CD4-positive, alpha-beta T cell treated with Interleukin-4 for 1 hour (primary cell): ENCODE data around the gene WNT5B.

ENCODE experiments used
- DNase-seq, 2 donors: peaks; one replicate each; pipeline ENCODE4 v3.0.0-alpha.2; 2020 to 2022

WNT5B gene

GRCh38 chr12:1630827-1631591 is 2.0 kb downstream of the WNT5B start:
- DNase-seq, result no peak

GRCh38 chr12:1632702-1633101 is 3.7 kb downstream of the WNT5B start:
- DNase-seq, result no peak

GRCh38 chr12:1633459-1633858 is 4.4 kb downstream of the WNT5B start:
- DNase-seq, result no peak

- DNase-seq, result no peak
Observed at GRCh38 chr12:1634149-1634548, 5.1 kb downstream of the WNT5B start.

GRCh38 chr12:1634590-1635191 is 5.7 kb downstream of the WNT5B start:
- peak; percentile 54 to 65 for DNase-seq

GRCh38 chr12:1635301-1636095 is 6.5 kb downstream of the WNT5B start:
- peak in 1 of 2 donors; percentile 16 for DNase-seq

GRCh38 chr12:1638203-1638602 is 9.2 kb downstream of the WNT5B start:
- no peak for DNase-seq

- DNase-seq, result no peak
Observed at GRCh38 chr12:1639538-1639937, 10.5 kb downstream of the WNT5B start.

GRCh38 chr12:1640328-1641234 is 11.6 kb downstream of the WNT5B start:
- DNase-seq, result no peak

GRCh38 chr12:1642513-1642912 is 13.5 kb downstream of the WNT5B start:
- DNase-seq, result no peak

- DNase-seq, result no peak
Observed at GRCh38 chr12:1643043-1643442, 14.0 kb downstream of the WNT5B start.

GRCh38 chr12:1643905-1644533 is 15.0 kb downstream of the WNT5B start:
- DNase-seq, result no peak

- DNase-seq, result no peak
Observed at GRCh38 chr12:1644534-1645438, 15.8 kb downstream of the WNT5B start.

GRCh38 chr12:1645819-1646218 is 16.8 kb downstream of the WNT5B start:
- DNase-seq, result no peak

- DNase-seq, result no peak
Observed at GRCh38 chr12:1646569-1647284, 17.7 kb downstream of the WNT5B start.

- DNase-seq, result no peak
Observed at GRCh38 chr12:1647285-1647669, 18.2 kb downstream of the WNT5B start.

GRCh38 chr12:1650260-1650977 is 21.4 kb downstream of the WNT5B start:
- no peak for DNase-seq

GRCh38 chr12:1650978-1651361 is 21.9 kb downstream of the WNT5B start:
- no peak for DNase-seq

GRCh38 chr12:1651946-1652345 is 22.9 kb downstream of the WNT5B start:
- no peak for DNase-seq
